Esophagus squamous epithelium (tissue), 4 donors: ENCODE data around the gene SYT17.

ENCODE experiments used
- CTCF ChIP-seq, 6 experiments: fragments of 450-650 bp in 4 of 6; fragments of 200-600 bp in 2 of 6; sonication (generic) in 2 of 6; IDR thresholded peaks; one replicate each; pipeline ENCODE4 v1.5.1; 2016 to 2019; ENCODE audit warnings: antibody characterized with exemption in 6 of 6, mild to moderate bottlenecking in 4 of 6, moderate library complexity in 4 of 6
- POLR2A ChIP-seq, 4 donors: fragments of 450-650 bp; IDR thresholded peaks; one replicate each; pipeline ENCODE4 v1.6.1; 2017; ENCODE audit warnings: antibody characterized with exemption in 4 of 4, mild to moderate bottlenecking in 4 of 4, moderate library complexity in 3 of 4

DNA sequence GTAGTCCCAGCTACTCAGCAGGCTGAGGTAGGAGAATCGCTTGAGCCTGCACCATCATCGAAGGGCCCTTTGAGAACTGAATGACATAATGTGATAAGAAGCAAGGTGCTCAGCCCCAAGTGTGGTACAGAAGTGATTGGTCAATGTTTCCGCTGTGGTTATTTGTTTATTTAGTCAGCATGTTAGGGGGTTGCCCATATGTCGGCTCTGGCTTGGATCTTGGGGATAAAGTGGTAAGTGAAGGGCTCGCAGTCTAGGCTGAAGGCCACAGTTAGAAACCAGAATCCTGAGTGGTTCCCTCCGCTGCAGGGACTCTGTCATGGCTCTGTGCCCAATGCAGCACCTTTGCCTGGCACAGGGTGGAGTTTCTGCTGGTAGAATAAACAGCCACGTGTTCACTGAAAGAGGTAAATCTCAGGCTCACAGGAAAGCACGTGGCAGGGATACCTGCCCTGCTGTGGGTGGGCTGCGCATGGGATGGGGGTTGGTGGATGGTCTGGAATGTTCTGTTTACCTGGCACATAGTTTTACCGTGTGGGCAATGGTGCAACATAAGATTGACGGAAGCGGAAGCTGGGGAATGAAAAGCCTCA is 35.4 kb downstream of the SYT17 start:
- TF ChIP-seq POLR2A (IDR thresholded peaks at IDR 0.05) (no peak), CTCF (IDR thresholded peaks at IDR 0.05) (no peak)
